PC-3 (cell line): ENCODE data around the gene UQCR11.

ENCODE experiments used
- CTCF ChIP-seq: fragments of 300-600 bp; sonication (generic); conservative IDR thresholded peaks from 2 replicates; pipeline ENCODE4 v1.5.1; 2017; ENCODE audit warnings: antibody characterized with exemption, low read depth, mild to moderate bottlenecking, low read length
- EZH2 ChIP-seq: fragments of 300-600 bp; sonication (generic); IDR thresholded peaks from one replicate; pipeline ENCODE4 v1.6.1; 2017; ENCODE audit warnings: antibody characterized with exemption, mild to moderate bottlenecking, low read length; ENCODE audit not compliant: unreplicated experiment

DNA sequence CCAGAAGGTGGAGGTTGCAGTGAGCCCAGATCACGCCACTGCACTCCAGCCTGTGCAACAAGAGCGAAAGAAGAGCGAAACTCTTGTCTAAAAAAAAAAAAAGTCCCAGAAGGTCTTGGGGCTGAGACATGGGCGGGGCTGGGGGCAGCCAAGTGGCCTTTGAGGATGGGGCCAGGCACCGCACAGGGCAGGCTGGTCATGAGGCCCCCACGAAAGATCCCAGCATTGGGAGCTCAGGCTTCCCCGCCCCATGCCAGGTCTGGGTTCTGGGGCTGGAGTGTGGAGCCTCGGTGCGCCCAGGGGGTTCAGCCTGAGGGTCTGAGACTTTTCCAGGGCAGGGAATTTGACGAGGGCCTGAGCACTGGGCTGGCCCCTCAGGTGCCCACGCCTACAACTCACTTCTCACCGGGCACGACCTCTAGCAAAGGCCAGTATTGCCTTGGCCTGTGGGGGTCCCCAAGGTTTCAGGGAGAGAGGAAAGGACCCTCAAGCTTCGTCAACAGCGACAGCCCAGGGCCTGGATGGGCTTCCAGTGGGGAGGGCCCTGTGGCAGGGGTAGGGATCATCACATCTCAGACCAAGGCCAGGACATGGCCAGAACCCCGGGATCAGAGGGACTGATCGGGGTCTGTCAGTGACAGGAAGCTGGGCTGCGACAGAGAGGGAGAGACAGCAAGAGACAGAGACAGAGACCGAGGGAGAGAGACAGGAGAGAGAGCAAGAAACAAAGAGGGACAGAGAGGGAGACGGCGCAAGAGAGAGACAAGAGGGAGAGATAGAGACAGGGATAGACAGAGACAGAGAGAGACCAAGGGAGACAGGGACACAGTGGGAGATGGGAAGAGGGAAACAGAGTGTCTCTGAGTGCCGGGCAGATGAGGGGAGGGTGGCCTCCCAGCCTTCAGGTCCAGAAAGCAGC, 29.7 kb downstream of the UQCR11 start:
- TF ChIP-seq CTCF = no peak
- no peak for TF ChIP-seq EZH2
